Esophagus muscularis mucosa (tissue), 4 donors: ENCODE measurements around the gene PAM16. TPM values are rescaled to one million over a fixed set of nuclear protein-coding genes. Genes with fewer than 3 reads are reported as not detected.

Source experiments
- DNase-seq: peaks from one replicate; pipeline ENCODE4 v3.0.0-alpha.2; 2017; ENCODE audit errors: extremely low spot score
- H3K27ac ChIP-seq, 4 donors: fragments of 200-600 bp; sonication (generic); replicated peaks in 1 of 4; 1 replicate in 3 of 4; 2 replicates in 1 of 4; pipeline ENCODE4 v1.5.1; 2016 to 2019; ENCODE audit warnings: mild to moderate bottlenecking in 1 of 4
- H3K27me3 ChIP-seq, 4 donors: fragments of 200-600 bp; sonication (generic); one replicate each; pipeline versions ENCODE4 v1.5.1 to v1.6.0; 2016 to 2019
- H3K36me3 ChIP-seq, 4 donors: fragments of 200-600 bp; sonication (generic); one replicate each; pipeline ENCODE4 v1.5.1; 2016 to 2019
- H3K4me1 ChIP-seq, 4 donors: fragments of 200-600 bp; sonication (generic); one replicate each; pipeline ENCODE4 v1.5.1; 2016 to 2019
- H3K4me3 ChIP-seq, 4 donors: fragments of 200-600 bp; sonication (generic); 1 replicate in 2 of 4; 2 replicates in 2 of 4; pipeline ENCODE4 v1.5.1; 2016 to 2019; ENCODE audit warnings: mild to moderate bottlenecking in 4 of 4, moderate library complexity in 1 of 4
- H3K9me3 ChIP-seq, 4 donors: fragments of 200-600 bp; sonication (generic); 1 replicate in 3 of 4; 2 replicates in 1 of 4; pipeline ENCODE4 v1.5.1; 2016 to 2019
- EP300 ChIP-seq: sonication (generic); formaldehyde crosslinking; IDR thresholded peaks from one replicate; pipeline ENCODE4 v1.6.1; 2017; ENCODE audit warnings: antibody characterized with exemption
- POLR2A ChIP-seq: fragments of 450-650 bp; IDR thresholded peaks from one replicate; pipeline ENCODE4 v1.6.1; 2017; ENCODE audit warnings: antibody characterized with exemption, moderate library complexity, mild to moderate bottlenecking, low read depth
- POLR2AphosphoS5 ChIP-seq, 2 donors: sonication (generic); formaldehyde crosslinking; IDR thresholded peaks; one replicate each; pipeline ENCODE4 v1.6.1; 2017; ENCODE audit warnings: antibody characterized with exemption in 2 of 2
- WGBS: methylation state at CpG from one replicate; pipeline ENCODE4 v1.1.5; 2018; 5-methylcytosine and 5-hydroxymethylcytosine counted together
- intact Hi-C: fragments of 100-400 bp; cut with DNase I; formaldehyde crosslinking; loops from one replicate; pipeline ENCODE4 v1.15.1; 2023
- total RNA-seq, 4 donors: library from RNA; depleted of rRNA; stranded (reverse); fragments of >200 nt; gene quantifications; one replicate each; pipeline versions ENCODE4 v1.1.0 to v1.2.1, GENCODE V29; 2016
- TF ChIP-seq, protein P1 (sequence below), 3 experiments: fragments of 200-600 bp in 2 of 3; fragments of 450-650 bp in 1 of 3; sonication (generic) in 2 of 3; IDR thresholded peaks; one replicate each; pipeline ENCODE4 v1.5.1; 2017 to 2019; ENCODE audit warnings: antibody characterized with exemption in 3 of 3, mild to moderate bottlenecking in 2 of 3, moderate library complexity in 1 of 3

The PAM16 gene
- total RNA-seq, 4 donors from 2014 or later: 24.5 to 44.1 (median 40.2) TPM

GRCh38 chr16:4389051-4389955 is 38.2 kb upstream of the PAM16 start:
- peak overlapping the region; percentile 38 to 60 (median 52) for H3K27ac ChIP-seq
- WGBS: 74% methylated on average over 23 of the region's 27 CpGs
- peaks cover 3 to 79% (median 44%) of the 10 kb centered on the region in 4 donors for H3K36me3 ChIP-seq
- H3K4me1 ChIP-seq: peaks cover 31 to 71% (median 54%) of the 10 kb centered on the region in 4 donors
- TF ChIP-seq, protein P1, sequence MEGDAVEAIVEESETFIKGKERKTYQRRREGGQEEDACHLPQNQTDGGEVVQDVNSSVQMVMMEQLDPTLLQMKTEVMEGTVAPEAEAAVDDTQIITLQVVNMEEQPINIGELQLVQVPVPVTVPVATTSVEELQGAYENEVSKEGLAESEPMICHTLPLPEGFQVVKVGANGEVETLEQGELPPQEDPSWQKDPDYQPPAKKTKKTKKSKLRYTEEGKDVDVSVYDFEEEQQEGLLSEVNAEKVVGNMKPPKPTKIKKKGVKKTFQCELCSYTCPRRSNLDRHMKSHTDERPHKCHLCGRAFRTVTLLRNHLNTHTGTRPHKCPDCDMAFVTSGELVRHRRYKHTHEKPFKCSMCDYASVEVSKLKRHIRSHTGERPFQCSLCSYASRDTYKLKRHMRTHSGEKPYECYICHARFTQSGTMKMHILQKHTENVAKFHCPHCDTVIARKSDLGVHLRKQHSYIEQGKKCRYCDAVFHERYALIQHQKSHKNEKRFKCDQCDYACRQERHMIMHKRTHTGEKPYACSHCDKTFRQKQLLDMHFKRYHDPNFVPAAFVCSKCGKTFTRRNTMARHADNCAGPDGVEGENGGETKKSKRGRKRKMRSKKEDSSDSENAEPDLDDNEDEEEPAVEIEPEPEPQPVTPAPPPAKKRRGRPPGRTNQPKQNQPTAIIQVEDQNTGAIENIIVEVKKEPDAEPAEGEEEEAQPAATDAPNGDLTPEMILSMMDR (IDR thresholded peaks at IDR 0.05): no peak
- TF ChIP-seq EP300: no peak
- no peak for TF ChIP-seq POLR2AphosphoS5 (IDR thresholded peaks at IDR 0.05)
- TF ChIP-seq POLR2A: no peak
- H3K27me3 ChIP-seq: no peaks in the 10 kb centered on the region
- H3K9me3 ChIP-seq: no peaks in the 10 kb centered on the region
- H3K4me3 ChIP-seq: no peak overlapping the region
- no peak for DNase-seq
- intact Hi-C loops: no loop called here

GRCh38 chr16:4388271-4389021 is 37.3 kb upstream of the PAM16 start:
- no peaks in the 10 kb centered on the region for H3K9me3 ChIP-seq
- H3K4me3 ChIP-seq: no peak overlapping the region
- TF ChIP-seq POLR2AphosphoS5 (IDR thresholded peaks at IDR 0.05): no peak
- no peak for TF ChIP-seq EP300
- TF ChIP-seq, protein P1 (IDR thresholded peaks at IDR 0.05): no peak
- TF ChIP-seq POLR2A: no peak
- DNase-seq: no peak
- peaks cover 31 to 74% (median 54%) of the 10 kb centered on the region in 4 donors for H3K4me1 ChIP-seq
- peak overlapping the region; percentile 38 to 60 (median 52) for H3K27ac ChIP-seq
- peaks cover 3 to 79% (median 45%) of the 10 kb centered on the region in 4 donors for H3K36me3 ChIP-seq
- 90% methylated on average over 17 of the region's 19 CpGs for WGBS
- intact Hi-C loops: no loop called here
- H3K27me3 ChIP-seq: no peaks in the 10 kb centered on the region

- H3K4me1 ChIP-seq: peaks cover 26 to 73% (median 48%) of the 10 kb centered on the region in 4 donors
- TF ChIP-seq POLR2AphosphoS5 (IDR thresholded peaks at IDR 0.05): no peak
- TF ChIP-seq, protein P1 (IDR thresholded peaks at IDR 0.05): no peak
- no peak for TF ChIP-seq POLR2A
- TF ChIP-seq EP300: no peak
- no peaks in the 10 kb centered on the region for H3K9me3 ChIP-seq
- peaks cover 3 to 86% (median 48%) of the 10 kb centered on the region in 4 donors for H3K36me3 ChIP-seq
- H3K4me3 ChIP-seq: no peak overlapping the region
- H3K27me3 ChIP-seq: no peaks in the 10 kb centered on the region
- intact Hi-C loops: no loop called here
- no peak for DNase-seq
- H3K27ac ChIP-seq: peak overlapping the region; percentile 22 to 62 (median 52)
- WGBS: 87% methylated on average over 12 of the region's 20 CpGs
Measured at GRCh38 chr16:4387781-4388180, 36.7 kb upstream of the PAM16 start.

DNA sequence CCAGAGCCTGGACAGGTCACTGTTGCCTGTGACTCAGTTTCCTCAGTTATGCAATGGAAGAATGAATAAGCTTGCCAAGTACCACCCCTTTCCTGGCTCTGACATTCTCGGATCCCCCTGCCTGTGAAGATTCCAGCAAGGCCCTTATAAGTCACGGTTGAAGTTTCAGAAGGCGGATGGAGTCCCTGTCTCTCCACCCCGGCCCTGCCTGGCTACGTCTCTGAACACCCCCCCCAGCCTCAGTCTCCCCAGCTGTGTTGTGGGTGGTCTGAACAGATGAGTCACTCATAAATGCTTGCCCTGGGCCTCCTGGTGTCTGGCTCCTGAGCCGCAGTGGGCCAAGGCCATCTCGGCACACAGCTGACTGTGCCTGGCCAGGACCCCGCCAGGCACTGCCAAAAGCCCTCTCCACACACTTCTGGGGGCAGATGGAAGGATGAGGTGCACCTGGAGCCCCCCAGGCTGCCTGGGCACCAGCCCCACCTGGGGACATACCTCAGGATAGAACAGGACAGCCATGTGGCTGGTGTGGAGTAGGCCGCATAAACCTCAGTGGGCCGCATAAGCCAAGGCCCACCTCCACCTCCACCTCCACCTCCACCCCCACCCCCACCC is 35.9 kb upstream of the PAM16 start:
- Histone ChIP-seq H3K4me1 (peaks cover 19 to 66% (median 40%) of the 10 kb centered on the region in 4 donors), H3K9me3 (no peaks in the 10 kb centered on the region), H3K27ac (peak overlapping the region; percentile 28 to 62 (median 38)), H3K4me3 (no peak overlapping the region), H3K36me3 (peaks cover 6 to 88% (median 55%) of the 10 kb centered on the region in 4 donors), H3K27me3 (no peaks in the 10 kb centered on the region)
- no peak for DNase-seq
- TF ChIP-seq, protein P1 (IDR thresholded peaks at IDR 0.05): no peak
- TF ChIP-seq POLR2A (no peak), POLR2AphosphoS5 (IDR thresholded peaks at IDR 0.05) (no peak), EP300 (no peak)
- 64% methylated on average over 3 of the region's 10 CpGs for WGBS
- intact Hi-C loops: no loop called here
